ENCODE measurements around the gene SH3RF3.

Gene SH3RF3

DNA sequence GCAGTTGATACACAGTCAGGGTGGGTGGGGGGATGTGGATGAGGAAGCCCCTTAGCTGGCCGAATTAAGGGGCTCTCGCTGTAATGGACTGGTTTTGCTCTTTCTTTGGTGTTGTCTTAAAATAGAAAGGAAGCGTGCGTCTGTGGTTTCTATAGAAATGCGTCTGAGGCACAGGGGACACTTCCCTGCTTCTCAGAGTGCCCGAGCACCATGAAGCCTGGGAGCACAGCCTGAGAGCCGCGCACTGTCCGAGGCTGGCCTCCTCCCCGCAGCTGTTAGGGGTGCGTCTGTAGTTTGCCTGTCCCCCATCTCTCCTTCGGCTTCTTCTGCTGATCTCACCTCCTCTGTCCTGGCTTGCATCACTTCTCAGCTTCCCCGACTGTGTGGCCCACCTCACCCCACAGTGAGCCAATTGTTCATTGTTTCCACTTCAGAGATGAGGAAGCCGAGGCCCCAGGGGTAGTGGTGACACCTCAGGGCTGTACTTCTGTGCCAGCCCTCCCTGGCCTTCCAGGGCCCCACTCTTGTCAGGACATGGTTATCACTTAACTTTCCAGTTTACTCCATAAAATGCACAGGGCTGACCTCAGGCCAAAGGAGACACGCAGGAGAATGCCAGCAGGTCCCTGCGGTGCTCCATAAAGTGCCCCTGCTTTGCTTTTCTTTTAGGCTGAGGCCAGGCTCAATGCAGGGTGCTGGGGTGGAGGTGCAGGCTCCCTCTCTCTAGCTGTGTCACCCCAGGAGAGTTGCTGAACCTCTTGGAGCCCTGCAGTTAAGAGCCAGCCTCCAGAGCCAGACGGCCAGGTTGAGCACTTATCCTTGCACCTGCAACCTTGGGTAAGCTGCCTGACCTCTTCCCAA is 274.2 kb downstream of the SH3RF3 start:
- no peak for DNase-seq

DNA sequence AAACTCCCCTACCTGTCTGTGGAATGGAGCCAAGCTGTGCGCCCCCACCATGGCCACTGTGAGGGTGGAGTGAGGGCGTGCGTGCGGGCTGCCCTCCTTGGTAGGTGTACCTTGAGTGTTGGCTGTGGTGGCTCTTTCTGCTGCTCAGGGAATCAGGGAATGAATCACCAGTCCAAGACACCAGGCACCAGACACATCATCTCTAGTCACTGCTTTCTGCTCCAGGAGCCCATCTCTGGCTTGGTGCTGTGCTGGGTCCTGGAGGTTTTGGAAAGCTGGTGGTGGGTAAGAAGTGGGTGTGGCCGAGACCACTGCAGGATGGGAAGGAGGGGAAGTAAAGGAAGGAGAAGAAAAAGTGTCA is 274.8 kb downstream of the SH3RF3 start:
- DNase-seq = no peak

DNA sequence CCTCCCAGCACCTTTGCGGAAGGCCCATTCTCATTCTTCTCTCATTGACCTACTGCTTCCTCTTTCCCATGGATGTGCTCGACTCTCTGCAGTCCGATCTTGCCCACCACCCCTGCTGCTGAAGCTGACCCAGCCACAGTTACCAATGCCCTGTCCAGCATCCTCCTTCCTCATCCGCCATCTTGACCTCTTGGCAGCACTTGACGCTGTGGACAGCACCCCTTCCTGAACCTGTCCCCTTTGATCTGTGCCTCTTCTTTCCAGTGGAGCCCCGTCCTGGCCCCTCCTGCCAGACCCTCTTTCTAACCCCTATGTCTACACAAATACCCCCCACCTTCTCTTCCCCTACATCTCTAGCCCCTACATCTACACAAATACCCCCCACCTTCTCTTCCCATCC is 275.7 kb downstream of the SH3RF3 start:
- DNase-seq = no peak

DNA sequence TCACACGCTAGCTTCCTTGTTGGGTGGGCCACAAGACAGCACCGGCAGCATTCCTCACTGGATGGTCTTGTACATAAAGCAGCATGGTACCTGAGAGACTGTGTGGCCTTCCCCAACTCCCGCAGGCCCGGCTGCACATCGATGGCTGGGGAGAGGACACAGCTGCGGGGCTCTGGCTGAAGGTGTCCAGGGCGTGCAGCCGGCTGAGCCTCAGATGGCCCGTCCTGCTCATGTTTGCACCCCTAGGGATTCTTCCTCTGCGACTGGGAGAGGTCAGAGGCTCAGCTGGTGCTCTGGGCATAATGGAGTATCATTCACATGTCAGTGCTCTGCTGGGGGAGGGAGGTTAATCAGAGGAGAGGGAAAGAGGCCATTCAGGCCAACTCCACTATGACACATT is 276.9 kb downstream of the SH3RF3 start:
- DNase-seq = no peak

DNA sequence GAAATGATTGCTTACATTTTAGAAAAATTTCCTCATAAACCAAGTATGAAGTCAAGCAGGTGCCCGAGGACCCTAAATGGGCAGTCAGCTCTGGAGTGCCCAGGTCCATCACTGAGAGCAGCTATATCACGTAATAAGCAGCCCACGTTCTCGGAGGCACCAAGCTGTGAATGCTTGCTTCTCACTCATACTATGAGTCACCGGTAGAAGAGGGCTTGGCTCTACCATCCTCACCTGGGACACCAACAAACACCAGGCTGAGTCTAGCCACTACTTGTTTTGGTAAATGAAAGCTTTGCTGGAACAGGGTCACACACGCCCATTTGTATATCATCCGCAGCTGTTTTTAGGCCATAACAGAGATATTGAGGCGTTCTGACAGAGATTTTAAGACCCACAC is 277.3 kb downstream of the SH3RF3 start:
- no peak for DNase-seq

DNA sequence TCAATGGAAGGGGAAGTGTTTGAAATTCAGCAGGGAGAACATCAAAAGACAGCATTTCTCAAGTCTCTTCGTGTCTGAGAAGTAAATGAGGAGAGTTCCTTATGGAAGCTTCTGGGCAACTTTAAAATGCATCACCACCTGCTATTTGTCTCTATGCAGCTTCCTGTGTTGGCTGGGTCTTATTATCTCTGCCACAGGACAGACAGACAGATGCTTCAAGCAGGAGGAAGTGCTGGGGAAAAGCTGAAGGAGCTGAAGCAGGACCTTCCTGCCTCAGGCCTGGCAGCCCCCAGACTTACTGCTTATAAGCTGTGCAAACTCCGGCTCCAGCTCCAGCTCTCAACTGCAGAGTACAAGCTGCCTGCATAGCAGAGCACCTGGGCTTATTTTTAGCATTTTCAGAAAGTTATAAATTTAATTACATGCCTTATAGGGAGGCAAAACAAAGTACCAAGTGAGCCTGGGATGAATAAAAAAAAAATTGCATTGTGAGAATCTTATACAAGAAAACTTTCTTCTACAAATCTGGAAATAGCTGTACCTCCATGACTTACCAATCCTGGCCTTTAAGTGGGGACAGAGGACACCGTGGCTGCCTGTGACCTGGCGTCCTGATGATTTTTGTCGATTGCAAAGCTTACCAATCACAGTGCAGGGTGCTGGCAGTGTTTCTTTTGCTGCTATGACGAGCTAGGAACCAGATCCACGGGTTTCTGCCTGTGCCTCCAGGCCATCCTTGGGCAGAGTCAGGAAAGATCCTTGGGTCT is 278.5 kb downstream of the SH3RF3 start:
- no peak for DNase-seq

DNA sequence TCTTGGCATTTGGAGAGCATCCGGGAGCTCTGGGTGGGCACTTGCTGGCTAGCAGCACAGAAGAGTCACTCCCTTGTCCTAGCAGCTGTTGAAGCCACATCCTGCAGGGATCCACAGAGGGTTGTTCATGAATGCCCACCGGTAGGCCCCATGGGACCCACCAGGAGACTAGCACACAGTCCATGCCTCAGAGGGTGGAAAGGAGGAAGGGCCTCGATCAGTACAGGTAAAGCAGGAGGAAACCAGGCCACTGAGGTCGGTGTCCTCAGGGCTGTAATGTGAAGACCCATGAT is 279.0 kb downstream of the SH3RF3 start:
- no peak for DNase-seq

DNA sequence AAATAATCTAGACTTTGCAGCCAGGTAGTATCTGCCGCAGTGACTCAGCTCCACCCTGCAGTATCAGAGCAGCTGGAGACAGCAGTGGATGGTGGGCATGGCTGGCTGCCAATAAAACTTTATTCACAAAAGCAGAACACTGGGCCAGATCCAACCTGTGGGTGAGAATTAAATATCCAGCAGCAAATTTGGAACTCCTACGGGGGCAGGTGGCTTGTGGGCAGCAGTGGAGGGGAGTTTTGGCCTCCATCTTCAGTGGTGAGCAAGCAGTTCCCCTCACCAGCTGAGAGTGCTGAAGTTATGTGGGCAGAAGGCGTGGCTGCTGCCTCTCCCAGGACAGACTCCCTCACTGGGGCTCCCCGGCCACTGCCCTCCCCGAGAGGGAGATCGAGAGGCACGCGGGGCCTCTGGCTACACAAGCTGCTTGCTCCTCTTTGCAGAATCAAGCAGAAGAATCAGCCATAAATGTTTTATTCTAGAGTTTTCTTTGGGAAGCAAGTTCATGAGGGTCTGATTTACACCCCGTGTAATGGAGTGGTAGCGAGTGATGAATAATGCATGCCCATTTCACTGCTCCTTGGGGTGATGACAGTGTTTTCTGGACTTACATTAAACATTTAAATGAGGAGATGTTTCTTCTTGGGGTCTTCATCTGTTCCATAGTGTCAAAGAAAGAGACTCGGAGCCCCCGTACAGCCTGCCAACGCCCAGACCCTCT is 280.5 kb downstream of the SH3RF3 start:
- DNase-seq = no peak

DNA sequence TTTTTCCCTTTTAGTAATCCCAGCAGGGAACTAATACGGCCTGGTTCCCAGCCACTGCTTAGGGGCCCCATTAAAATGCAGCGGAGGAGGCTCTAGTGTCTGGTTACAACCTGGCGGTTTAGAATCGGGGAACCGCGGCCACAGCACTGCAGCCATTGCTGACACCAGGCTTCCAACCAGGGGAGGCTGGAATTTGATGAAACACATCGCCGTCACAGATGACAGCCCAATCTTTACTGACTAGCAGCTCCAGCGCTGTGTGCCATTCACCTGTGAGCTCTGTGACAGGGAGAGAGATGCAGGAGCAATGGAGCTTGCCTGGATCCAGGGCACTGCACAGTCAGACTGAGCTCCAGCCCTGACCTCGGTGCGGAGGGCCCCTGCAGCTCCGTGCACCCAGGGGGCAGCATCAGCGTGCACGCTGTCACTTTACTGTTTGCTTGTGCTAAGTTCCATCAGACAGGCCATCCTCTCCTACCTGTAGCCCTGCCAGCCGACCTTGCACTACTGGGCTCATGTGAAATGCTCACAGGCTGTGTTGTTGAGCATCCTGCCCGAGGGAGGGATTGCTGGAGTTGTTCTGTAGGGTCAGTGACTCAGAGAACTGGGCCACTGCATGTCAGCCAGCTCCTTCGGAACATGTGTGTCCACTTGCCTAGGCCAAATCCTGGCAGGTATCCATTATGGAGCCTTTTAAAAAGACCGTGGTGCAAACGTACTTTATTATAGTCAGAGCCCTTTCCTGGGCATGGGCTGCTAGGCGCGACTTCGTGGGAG is 281.2 kb downstream of the SH3RF3 start:
- no peak for DNase-seq

DNA sequence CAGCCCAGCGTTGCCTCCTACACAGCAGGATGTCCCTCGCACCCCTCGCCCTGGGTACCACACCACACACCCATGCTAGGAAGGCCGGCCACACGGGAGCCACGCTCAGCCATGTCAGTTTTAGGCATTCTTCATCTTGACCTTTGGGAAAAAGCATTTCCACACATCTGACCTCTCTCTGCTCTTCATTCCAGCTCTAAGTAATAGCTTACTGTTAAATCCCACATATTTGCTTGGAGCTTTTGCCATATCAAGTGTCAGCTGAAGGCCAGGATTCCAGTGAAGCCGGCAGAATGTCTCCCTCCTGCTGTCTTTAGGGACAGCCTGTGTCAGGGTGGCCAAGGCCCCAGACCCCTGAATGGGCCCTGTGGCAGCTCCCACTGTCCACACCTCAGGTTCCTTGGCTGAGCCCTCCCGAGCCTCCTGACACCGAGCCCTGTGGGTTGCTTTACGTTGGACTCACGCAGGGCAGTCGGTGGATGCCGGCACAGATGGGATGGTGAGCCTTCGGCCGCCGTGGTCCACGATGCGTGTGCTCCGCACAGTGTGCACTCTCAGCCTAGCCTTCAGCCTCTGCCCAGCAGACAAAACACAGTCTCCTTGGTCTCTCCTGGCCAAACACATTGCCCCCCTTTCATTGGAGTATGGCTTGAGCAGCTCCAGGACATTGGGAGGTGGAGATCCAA is 282.8 kb downstream of the SH3RF3 start:
- no peak for DNase-seq

DNA sequence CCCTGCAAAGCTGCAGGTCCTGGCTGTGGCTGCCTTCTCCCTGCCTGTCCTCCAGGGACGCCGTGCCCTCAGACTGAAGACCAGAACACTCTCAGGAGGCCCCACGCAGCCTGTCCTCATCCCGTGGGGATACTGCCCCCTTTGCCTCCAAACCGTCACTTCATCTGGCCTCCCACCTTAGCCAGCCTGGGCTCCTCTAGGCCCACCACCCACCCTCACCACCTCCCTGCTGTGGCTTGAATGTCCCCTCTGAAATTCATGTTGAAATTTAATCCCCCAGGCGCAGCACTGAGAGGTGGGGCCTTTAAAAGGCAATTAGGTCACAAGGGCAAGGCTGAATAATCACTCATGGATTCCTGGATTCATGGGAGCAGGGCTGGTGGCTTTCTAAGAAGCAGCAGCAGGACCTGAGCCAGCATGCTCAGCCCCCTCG is 286.6 kb downstream of the SH3RF3 start:
- no peak for DNase-seq

DNA sequence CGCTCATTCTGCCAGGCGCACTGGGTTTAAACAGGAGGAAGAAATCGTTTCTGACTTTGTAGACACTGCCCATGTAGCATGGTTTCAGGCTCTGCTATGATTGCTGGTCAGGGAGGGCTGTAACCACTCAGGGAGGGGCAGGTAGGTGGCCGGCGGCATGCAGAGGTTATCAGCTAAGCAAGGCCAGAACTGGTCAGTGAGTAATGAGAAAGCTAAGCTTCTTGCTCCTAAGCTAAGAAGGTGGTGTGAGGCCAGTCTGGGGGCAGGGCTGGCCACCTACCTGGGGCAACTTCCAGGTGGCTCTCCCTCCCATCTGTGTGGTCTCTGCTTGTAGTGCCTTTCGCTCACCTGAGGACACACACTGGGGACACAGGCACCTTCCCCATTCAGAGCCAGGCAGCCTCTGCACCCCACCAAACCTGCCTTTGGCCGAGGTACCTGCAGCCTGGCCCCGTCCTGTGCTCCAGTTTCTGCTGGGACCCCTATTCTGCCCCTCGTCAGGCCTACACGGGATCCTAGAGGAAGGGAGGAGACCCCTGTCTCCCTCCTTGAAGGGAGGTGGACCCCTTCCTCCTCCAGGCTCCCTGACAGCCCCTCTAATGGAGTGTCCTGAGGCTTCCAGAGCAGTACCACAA is 288.8 kb downstream of the SH3RF3 start:
- no peak for DNase-seq

DNA sequence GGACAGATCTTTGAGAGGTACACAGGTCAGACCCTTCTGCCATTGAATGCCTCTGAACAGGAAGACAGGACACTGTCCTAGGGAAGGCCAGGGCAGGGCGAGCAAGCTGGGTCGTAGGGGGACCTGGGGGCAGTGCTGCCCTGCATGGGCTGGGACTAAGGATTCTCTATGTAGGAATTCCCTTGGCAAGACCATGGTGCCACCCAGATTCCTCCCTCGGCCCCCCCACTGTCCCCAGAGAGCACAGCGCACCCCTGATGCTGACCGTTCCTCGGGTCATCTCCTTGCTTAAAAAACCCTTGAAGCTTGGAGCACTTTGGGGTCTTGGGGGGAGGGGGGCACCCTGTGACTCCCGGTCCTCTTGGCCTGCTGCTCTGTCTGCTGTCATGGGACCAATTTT is 289.7 kb downstream of the SH3RF3 start:
- DNase-seq = no peak

DNA sequence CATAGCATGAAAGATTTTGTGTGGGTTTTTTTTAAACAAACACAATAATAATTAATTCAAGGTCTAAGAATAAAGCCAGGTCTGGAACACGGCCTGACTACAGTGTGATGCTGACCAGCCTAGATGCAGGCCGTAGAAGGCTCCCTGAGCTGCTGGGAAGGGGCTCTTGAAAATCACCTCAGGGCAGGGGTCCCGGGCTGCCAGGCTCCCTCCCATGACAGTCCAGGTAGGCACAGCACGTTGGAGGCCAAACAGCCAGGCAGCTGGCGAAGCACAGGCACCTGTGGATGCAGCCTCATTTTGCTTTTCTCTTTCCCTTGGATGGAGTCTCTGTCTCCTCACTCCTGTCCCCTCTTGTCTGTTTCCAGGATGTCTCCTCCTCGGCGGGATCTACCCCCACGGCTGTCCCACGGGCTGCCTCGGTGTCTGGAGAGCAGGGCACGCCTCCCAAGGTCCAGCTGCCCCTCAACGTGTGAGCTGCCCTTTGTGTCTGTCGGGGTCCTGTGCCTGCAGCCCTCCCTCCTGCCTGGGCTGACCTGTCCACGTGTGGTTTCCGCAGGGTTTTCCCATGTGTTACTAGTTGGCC is 290.3 kb downstream of the SH3RF3 start:
- no peak for DNase-seq

DNA sequence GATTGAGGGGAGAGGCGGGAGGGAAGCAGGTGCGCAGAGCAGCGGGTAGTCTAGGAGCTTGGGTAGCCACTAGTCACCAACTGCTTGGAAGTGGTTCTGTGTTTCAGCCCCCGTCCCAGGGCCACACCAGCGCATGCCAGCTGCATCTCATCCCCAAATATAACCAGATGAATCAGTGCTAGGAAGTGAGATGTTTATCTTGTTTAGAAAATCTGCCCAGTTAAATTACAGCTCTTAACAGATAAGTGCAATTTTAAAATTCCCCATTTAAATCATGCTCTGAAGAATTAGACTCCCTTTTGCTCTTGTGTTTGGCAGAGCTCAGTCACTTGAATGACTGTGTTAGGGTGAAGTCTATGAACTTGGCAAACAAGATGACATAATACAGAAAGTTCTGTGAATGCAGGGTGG is 291.0 kb downstream of the SH3RF3 start:
- DNase-seq = no peak

DNA sequence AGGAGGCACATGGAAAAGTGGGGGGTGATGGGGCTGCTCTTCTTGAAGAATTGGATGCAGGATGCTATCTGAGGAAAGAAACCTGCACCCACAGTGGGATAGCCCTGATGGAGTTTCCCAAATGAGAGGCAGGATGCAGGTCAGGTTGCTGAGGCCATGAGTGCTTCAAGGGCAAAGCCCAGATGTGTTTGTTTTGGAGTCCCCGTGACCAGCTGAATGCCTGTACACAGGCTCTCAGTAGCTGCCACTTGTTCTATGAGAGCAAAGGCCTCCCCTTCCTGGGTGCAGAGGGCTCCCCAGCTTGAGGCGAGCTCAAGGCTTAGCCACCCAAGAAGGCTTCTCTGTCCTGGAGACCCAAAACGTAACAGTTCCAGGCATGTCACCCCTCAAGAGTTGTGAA is 292.1 kb downstream of the SH3RF3 start:
- no peak for DNase-seq

DNA sequence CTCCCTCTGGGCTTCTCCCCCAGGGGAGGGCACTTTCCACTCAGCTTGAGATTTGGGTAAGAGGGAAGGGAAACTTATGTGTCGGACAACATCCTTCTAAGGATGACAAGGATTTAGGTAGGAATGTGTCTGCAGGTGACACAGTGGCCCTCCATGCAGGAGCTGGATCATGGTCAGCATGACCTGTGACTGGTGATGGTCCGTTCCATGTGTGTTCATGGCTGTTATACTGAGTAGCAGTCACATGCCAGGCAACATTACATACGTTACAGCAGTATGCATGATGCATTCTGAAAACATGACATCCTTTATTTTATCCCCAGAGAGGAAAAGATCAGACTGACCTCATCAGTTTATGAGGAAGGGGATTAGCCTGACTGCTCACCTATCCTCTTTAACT is 292.6 kb downstream of the SH3RF3 start:
- no peak for DNase-seq

DNA sequence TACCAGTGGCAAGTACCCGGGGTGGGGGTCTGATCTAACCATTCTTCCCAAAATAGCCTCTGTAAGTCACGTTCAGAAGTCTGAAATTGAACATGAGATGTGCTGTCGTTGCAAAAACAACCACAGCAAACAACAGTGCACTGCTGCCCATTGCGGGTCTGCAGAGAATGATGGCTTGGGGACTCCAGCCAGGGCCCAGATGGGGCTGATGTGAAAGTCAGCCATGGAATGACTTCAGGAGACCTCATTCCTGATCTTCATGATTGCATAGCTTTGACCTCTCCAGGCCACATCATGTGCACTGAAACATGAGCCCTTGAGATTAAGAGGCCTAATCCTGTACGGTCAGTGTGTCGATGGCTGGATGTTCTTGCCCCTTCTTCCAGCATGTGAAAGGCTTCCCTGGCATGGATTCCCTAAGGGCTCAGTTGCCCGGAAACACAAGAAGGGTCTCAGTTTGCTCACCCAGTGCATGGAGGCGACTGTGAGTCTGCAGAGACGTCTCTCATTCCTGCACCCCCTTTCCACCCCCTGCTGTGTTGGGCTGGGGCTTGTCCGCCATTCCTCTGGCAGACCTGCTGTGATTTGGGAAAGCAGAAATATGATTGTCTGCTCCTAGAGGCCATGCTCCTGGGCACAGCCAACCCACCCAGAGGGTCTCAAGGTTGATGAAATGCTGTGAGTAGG is 293.2 kb downstream of the SH3RF3 start:
- DNase-seq = no peak

DNA sequence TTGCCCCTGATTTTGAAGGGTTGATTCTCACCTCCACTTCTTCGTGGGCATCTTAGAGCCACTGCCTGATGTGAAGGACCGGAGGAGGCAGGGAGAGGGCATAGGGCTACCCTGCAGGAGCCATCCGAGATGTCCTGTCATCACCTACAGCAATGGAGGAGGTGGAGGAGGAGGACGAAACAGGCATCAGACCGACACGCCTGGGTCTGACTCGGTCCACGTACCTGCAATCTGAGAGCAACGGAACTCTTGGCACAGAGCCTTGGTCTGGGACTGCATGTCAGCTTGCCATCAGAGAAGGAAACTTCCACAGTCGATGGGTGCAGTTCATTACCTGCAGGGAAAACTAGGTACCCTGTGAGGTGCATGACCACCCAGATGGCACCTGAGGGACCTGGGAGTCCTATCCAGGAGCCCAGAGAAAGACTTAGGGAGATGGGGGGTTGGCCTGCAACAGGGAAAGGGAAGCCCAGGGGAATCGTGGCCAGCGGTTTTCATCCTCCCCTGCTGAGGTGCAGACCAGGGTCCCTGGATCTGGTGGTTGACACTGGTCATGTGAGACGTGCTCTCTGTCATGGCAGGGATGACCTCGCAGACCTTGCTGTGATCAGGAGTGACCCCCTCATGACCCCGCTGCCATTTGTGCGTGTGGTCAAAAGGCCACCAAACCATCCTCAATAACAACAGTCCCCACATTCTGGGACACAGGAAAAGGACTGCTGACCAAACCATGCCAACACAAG is 293.9 kb downstream of the SH3RF3 start:
- DNase-seq = no peak

Measured in stimulated activated naive CD4-positive, alpha-beta T cell treated with Interleukin-2 at 50 U/mL for 16 hours (primary cell).